Pancreas (tissue), 10 donors: ENCODE data around the gene DCAF17. TPM values are rescaled to one million over a fixed set of nuclear protein-coding genes. Genes with fewer than 3 reads are reported as not detected.
"Not testable (repeated sequence)": the region's sequence is repeated elsewhere in the genome, so short reads cannot be mapped to it uniquely, and the experiment has no call there.

Experiments used
- ATAC-seq, 4 donors: fragments of 200-7000 bp; cut with Tn5 transposase; one replicate each; pipeline versions ENCODE4 v1.8.0 to v1.9.1; 2020; ENCODE audit warnings: mild to moderate bottlenecking in 4 of 4, moderate library complexity in 4 of 4
- DNase-seq, 6 donors: peaks; one replicate each; pipeline ENCODE4 v3.0.0-alpha.2; 2020
- FAIRE-seq: peaks from 2 replicates; lab custom pipeline; 2012; peaks lifted over from hg19 to GRCh38; lab: Jason Lieb, UNC
- H3K27ac ChIP-seq, 4 donors: fragments of 200-600 bp; sonication (generic); 1 replicate in 3 of 4; 2 replicates in 1 of 4; pipeline versions ENCODE4 v1.5.0 to v1.8.0; 2020
- H3K27me3 ChIP-seq, 4 donors: fragments of 200-600 bp; one replicate each; pipeline ENCODE4 v1.8.0; 2021
- H3K36me3 ChIP-seq, 3 donors: fragments of 200-600 bp; sonication (generic) in 1 of 3; one replicate each; pipeline versions ENCODE4 v1.5.0 to v1.8.0; 2020 to 2021
- H3K4me1 ChIP-seq, 3 donors: fragments of 200-600 bp; one replicate each; pipeline ENCODE4 v1.8.0; 2021
- H3K4me3 ChIP-seq, 4 donors: fragments of 200-600 bp; sonication (generic) in 2 of 4; one replicate each; pipeline versions ENCODE4 v1.5.0 to v1.8.0; 2020 to 2021
- H3K9me3 ChIP-seq, 4 donors: fragments of 200-600 bp; one replicate each; pipeline ENCODE4 v1.8.0; 2021
- WGBS, 2 donors: extraction: QIAGEN DNeasy Blood & Tissue Kit; methylation state at CpG; one replicate each; pipeline ENCODE4 v1.1.7; 2013; 5-methylcytosine and 5-hydroxymethylcytosine counted together
- intact Hi-C, 3 donors: fragments of 100-400 bp; cut with DNase I; formaldehyde crosslinking; loops; one replicate each; pipeline versions ENCODE4 v1.11.1 to v1.14.2; 2022
- polyA plus RNA-seq, 2 donors: library from polyadenylated mRNA; stranded (reverse); fragments of 200-250 nt; gene quantifications; one replicate each; pipeline ENCODE4 v1.2.3, GENCODE V29; 2013
- total RNA-seq, 6 donors: library from RNA; stranded (reverse); fragmentation: NEBNext Ultra II Directional in 4 of 6; extraction: Animal tissue kit (Norgen Biotek cat#: 25700) in 4 of 6; gene quantifications; one replicate each; pipeline versions ENCODE4 v1.2.1 to v1.2.4, GENCODE V29; 2021 to 2023
- TF ChIP-seq, protein P1 (sequence below), 4 donors: fragments of 200-600 bp; sonication (generic) in 3 of 4; IDR thresholded peaks; one replicate each; pipeline versions ENCODE4 v1.5.0 to v1.8.0; 2021; ENCODE audit warnings: antibody characterized with exemption in 4 of 4
- donor health status: healthy with polysubstance abuse.
- donor health status: DM: no; HTN: no; CAD: no; lungs with moderate emphysema.
- donor health status: DM: no; HTN: no; CAD: no.
- donor health status: control.
- donor health status: control.
- donor health status: Bipolar disorder and iron deficiency.
- donor health status: DM: yes; HTN: yes; CAD: no.
- donor health status: DM: no; HTN: no; CAD: no.
- donor health status: DM: no; HTN: no; CAD: no.
- donor health status: DM: yes; HTN: yes; CAD: no.

DCAF17 gene
- total and polyA plus RNA-seq, 8 donors: 2.9 to 10.4 (median 5.8) TPM

DNA sequence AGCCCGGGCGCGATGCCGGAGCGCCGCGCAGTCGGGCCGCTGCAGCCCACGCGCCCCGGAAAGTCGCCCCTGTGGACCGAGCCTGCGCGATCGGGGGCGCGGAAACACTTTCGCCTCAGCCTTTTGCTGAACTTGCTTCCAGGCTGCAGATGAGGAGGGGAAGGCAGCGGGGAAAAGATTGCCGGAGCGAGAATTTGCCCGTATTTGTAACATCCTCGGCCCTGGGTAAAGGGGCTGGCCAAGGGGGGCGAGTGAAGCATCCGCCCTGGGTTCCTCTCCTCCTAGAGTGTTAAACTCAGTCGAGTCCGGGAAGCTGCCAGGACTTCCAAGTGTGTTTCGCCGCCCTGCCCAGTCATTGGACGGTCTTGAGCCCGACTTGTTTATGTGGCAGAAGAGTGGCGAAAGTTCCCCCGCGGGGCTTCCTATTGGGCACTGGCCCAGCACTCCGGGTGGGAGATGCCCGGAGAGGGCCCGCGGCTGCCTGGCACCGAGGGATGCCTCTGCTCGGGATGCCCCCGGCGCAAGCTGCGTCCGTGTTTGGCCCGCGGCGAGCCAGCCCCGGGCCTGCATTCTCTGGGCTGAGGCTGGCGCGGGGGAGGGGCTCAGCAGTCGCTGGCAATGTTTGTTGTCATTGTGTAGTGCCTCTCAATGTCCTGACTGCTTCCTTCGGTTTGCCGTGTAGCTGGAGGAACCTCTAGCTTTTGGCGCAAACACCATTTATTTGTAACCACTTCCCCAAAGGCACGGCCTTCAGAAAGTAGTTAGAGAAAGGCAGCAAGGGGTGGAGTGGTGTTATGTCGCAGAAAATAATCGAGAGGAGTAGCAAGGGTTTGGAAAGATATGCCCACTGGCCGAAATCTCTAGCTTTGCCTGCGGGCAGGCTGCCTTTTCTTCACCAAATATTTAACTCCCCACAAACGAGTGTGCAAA is 89.3 kb downstream of the DCAF17 start:
- intact Hi-C loops: no loop called here
- FAIRE-seq (no peak), DNase-seq (peak in 5 of 6 donors; percentile 23 to 67 (median 53)), ATAC-seq (peak; percentile 68 to 79 (median 78))
- 1% methylated on average over 60 to 62 of the region's 62 CpGs for WGBS, 2 donors
- no peaks in the 10 kb centered on the region for H3K36me3 ChIP-seq
- H3K9me3 ChIP-seq: no peaks in the 10 kb centered on the region
- H3K4me3 ChIP-seq: peak overlapping the region; percentile 25 to 53 (median 32)
- no peaks in the 10 kb centered on the region for H3K27me3 ChIP-seq
- H3K27ac ChIP-seq: peak overlapping the region in 3 of 4 donors; percentile 7 to 65 (median 55)
- H3K4me1 ChIP-seq: no peaks in the 10 kb centered on the region
- TF ChIP-seq, protein P1, sequence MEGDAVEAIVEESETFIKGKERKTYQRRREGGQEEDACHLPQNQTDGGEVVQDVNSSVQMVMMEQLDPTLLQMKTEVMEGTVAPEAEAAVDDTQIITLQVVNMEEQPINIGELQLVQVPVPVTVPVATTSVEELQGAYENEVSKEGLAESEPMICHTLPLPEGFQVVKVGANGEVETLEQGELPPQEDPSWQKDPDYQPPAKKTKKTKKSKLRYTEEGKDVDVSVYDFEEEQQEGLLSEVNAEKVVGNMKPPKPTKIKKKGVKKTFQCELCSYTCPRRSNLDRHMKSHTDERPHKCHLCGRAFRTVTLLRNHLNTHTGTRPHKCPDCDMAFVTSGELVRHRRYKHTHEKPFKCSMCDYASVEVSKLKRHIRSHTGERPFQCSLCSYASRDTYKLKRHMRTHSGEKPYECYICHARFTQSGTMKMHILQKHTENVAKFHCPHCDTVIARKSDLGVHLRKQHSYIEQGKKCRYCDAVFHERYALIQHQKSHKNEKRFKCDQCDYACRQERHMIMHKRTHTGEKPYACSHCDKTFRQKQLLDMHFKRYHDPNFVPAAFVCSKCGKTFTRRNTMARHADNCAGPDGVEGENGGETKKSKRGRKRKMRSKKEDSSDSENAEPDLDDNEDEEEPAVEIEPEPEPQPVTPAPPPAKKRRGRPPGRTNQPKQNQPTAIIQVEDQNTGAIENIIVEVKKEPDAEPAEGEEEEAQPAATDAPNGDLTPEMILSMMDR (IDR thresholded peaks at IDR 0.05): no peak

DNA sequence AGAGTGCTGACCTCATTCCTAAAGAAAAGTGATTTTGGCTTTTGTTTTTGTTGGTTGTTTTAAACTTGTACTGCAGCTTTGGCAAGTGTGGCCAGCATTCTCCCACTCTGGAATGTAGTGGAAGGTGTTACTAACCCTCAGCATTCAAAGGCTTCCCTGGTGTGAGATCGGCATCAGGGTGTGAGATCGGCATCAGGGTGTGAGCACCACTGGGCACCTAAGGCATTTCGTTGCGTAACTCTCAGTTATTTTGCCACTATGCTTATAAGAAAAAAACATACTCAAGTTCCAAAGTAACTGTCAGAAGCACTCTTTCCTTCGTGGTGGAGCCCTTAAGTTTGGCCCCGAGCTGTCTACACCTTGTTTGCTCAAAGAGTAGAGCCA is 90.0 kb downstream of the DCAF17 start:
- DNase-seq (no peak), ATAC-seq (peak in 1 of 4 donors; percentile 11), FAIRE-seq (no peak)
- Histone ChIP-seq H3K27ac (peak overlapping the region in 2 of 4 donors; percentile 55 to 65), H3K36me3 (no peaks in the 10 kb centered on the region), H3K9me3 (no peaks in the 10 kb centered on the region), H3K27me3 (no peaks in the 10 kb centered on the region), H3K4me1 (no peaks in the 10 kb centered on the region), H3K4me3 (peak overlapping the region in 3 of 4 donors; percentile 25 to 53 (median 39))
- intact Hi-C loops: no loop called here
- 43% methylated on average over 6 of the region's 6 CpGs for WGBS, 2 donors
- TF ChIP-seq, protein P1 (IDR thresholded peaks at IDR 0.05): no peak

DNA sequence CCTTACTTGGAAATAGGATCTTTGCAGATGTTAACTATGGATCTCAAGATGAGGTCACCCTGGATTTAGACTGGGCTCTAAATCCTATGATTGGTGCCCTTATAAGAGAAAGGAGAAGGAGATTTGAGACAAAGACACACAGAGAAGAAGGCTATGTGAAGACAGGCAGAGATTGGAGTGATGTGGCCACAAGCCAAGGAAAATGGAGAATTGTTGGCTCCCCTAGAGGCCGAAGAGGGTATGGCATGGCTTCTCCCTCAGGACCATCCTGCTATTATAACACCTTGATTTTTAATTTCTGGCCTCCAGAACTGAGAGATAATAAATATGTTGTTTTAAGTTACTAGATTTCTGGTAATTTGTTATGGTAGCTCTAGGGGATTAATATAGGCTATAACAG is 95.9 kb downstream of the DCAF17 start:
- Histone ChIP-seq H3K27me3 (no peaks in the 10 kb centered on the region), H3K4me3 (no peak overlapping the region), H3K36me3 (no peaks in the 10 kb centered on the region), H3K9me3 (no peaks in the 10 kb centered on the region), H3K27ac (no peak overlapping the region), H3K4me1 (no peaks in the 10 kb centered on the region)
- WGBS, 2 donors: 78 to 81% methylated on average over 1 of the region's 1 CpG
- FAIRE-seq (no peak), ATAC-seq (no peak), DNase-seq (no peak)
- intact Hi-C loops: no loop called here
- TF ChIP-seq, protein P1 (IDR thresholded peaks at IDR 0.05): peak in 3 of 4 donors; percentile 12 to 36 (median 22)

DNA sequence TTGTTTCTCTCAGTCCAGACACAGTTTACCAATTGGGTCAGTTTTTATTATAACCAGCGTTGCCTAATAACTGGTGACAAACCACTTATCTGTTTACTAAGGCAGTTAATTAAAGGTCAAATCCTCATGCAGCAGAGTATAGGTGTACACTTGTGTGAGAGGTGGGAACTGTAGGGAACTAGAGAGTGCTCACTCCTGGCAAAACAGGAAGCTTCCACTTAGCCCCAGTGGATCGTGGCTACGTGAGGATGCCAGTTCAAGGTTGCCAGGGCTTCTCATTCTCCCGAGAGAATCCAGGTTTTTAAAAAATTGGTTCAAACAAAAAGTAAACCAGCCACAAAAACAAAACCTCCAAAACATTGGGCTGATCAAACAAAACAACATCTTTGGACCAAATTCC is 96.4 kb downstream of the DCAF17 start:
- DNase-seq (no peak), ATAC-seq (no peak), FAIRE-seq (no peak)
- TF ChIP-seq, protein P1 (IDR thresholded peaks at IDR 0.05): no peak
- Histone ChIP-seq H3K36me3 (no peaks in the 10 kb centered on the region), H3K27me3 (no peaks in the 10 kb centered on the region), H3K4me1 (no peaks in the 10 kb centered on the region), H3K9me3 (no peaks in the 10 kb centered on the region), H3K4me3 (no peak overlapping the region), H3K27ac (no peak overlapping the region)
- 63 to 80% methylated on average over 4 of the region's 4 CpGs for WGBS, 2 donors
- intact Hi-C loops: no loop called here

DNA sequence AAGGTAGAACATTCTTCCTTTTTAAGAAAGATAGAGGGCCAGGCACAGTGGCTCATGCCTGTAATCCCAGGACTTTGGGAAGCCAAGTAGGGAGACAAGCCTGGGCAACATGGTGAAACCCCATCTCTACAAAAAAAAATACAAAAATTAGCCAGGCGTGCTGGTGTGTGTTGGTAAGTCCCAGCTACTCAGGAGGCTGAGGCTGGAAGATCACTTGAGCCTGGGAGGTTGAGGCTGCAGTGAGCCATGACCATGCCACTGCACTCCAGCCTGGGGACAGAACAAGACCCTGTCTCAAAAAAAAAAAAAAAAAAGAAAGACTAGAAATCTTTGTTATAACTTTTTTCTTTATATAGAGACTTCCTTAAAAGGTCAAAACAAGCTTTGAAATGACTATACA is 96.8 kb downstream of the DCAF17 start:
- DNase-seq, H3K27ac ChIP-seq, H3K27me3 ChIP-seq, H3K36me3 ChIP-seq, H3K4me1 ChIP-seq, ATAC-seq, FAIRE-seq, H3K4me3 ChIP-seq, H3K9me3 ChIP-seq, intact Hi-C loops: not testable (repeated sequence)
- 76 to 88% methylated on average over 1 of the region's 1 CpG for WGBS, 2 donors
